H1 (cell line): ENCODE data around the gene TSPAN9. TPM values are rescaled to one million over a fixed set of nuclear protein-coding genes. Genes with fewer than 3 reads are reported as not detected.

ENCODE experiments used
- CTCF ChIA-PET: fragments of 300-600 bp; sonication (Branson Sonifier 250); formaldehyde crosslinking; loops from one replicate; lab custom pipeline; 2021; ENCODE audit not compliant: partially characterized antibody; lab: Charles Lee
- POLR2A ChIA-PET: fragments of 300-600 bp; sonication (Branson Sonifier 250); formaldehyde crosslinking; loops from one replicate; lab custom pipeline; 2021; ENCODE audit warnings: inconsistent platforms; ENCODE audit not compliant: partially characterized antibody; lab: Charles Lee
- DNase-seq, 2 experiments: peaks; one replicate each; pipeline versions ENCODE4 v3.0.0 to v3.0.0-alpha.2; 2010 to 2022; ENCODE audit warnings: low spot score in 2 of 2, low read depth in 1 of 2, mixed read lengths in 1 of 2
- FAIRE-seq: peaks from 2 replicates; lab custom pipeline; 2011; peaks lifted over from hg19 to GRCh38; lab: Jason Lieb, UNC
- H2AFZ ChIP-seq: 2 replicates; pipeline ENCODE4 v1.8.1; 2012; ENCODE audit warnings: low read length, inconsistent platforms
- H2AK5ac ChIP-seq: 2 replicates; pipeline ENCODE4 v1.6.1; 2013; ENCODE audit warnings: low read depth, low read length
- H2BK120ac ChIP-seq: replicated peaks from 2 replicates; pipeline ENCODE3; 2013; ENCODE audit warnings: low read depth, low read length, inconsistent platforms
- H2BK12ac ChIP-seq: 2 replicates; pipeline ENCODE4 v1.6.1; 2013; ENCODE audit warnings: low read depth, low read length
- H2BK15ac ChIP-seq: 2 replicates; pipeline ENCODE4 v1.6.1; 2013; ENCODE audit warnings: low read length
- H2BK20ac ChIP-seq: 2 replicates; pipeline ENCODE4 v1.6.1; 2013; ENCODE audit warnings: low read length
- H2BK5ac ChIP-seq: 2 replicates; pipeline ENCODE4 v1.6.1; 2013; ENCODE audit warnings: low read depth, low read length
- H3K14ac ChIP-seq: 2 replicates; pipeline ENCODE4 v1.6.1; 2013; ENCODE audit warnings: inconsistent platforms; ENCODE audit not compliant: insufficient read length
- H3K18ac ChIP-seq: 2 replicates; pipeline ENCODE4 v1.6.1; 2013; ENCODE audit warnings: low read length; ENCODE audit errors: extremely low read depth
- H3K23ac ChIP-seq: 2 replicates; pipeline ENCODE4 v1.6.1; 2013; ENCODE audit warnings: inconsistent platforms; ENCODE audit not compliant: insufficient read length
- H3K23me2 ChIP-seq: 2 replicates; pipeline ENCODE4 v1.6.1; 2013; ENCODE audit warnings: low read depth, low read length
- H3K27ac ChIP-seq: 2 replicates; pipeline ENCODE4 v1.6.1; 2011; ENCODE audit warnings: low read depth, low read length, inconsistent platforms
- H3K27me3 ChIP-seq, 4 experiments: replicated peaks in 1 of 4; 1 replicate in 1 of 4; 2 replicates in 3 of 4; pipeline versions ENCODE4 v1.6.1 to v1.8.1; 2011 to 2013; ENCODE audit warnings: low read length in 3 of 4, mild to moderate bottlenecking in 3 of 4, inconsistent platforms in 2 of 4, mixed read lengths in 2 of 4, moderate library complexity in 1 of 4; ENCODE audit not compliant: control insufficient read depth in 3 of 4, insufficient read depth in 3 of 4; ENCODE audit errors: extremely low read depth in 1 of 4
- H3K36me3 ChIP-seq, 4 experiments: 2 replicates each; pipeline versions ENCODE4 v1.6.1 to v1.8.1; 2011 to 2013; ENCODE audit warnings: mild to moderate bottlenecking in 4 of 4, low read length in 3 of 4, moderate library complexity in 2 of 4, control low read depth in 1 of 4, inconsistent platforms in 1 of 4; ENCODE audit not compliant: insufficient read depth in 4 of 4, control insufficient read depth in 2 of 4
- H3K4ac ChIP-seq: replicated peaks from 2 replicates; pipeline ENCODE3; 2013; ENCODE audit warnings: low read length, low read depth, mixed read lengths, inconsistent platforms; ENCODE audit not compliant: insufficient read length
- H3K4me1 ChIP-seq, 4 experiments: replicated peaks in 1 of 4; 1 replicate in 1 of 4; 2 replicates in 3 of 4; pipeline versions ENCODE4 v1.6.1 to v1.8.1; 2011 to 2013; ENCODE audit warnings: low read length in 3 of 4, inconsistent platforms in 2 of 4, mixed read lengths in 1 of 4; ENCODE audit not compliant: insufficient read depth in 4 of 4, control insufficient read depth in 3 of 4
- H3K4me2 ChIP-seq, 2 experiments: 2 replicates each; pipeline versions ENCODE4 v1.6.1 to v1.8.1; 2011 to 2013; ENCODE audit warnings: low read depth in 2 of 2, low read length in 2 of 2, control low read depth in 1 of 2, inconsistent platforms in 1 of 2, mild to moderate bottlenecking in 1 of 2; ENCODE audit not compliant: insufficient read depth in 1 of 2
- H3K4me3 ChIP-seq, 4 experiments: fragments of 200-600, 300-600 bp in 1 of 4; sonication (generic), shearing (Covaris generic), sonication (Bioruptor Twin) in 1 of 4; 2 replicates each; pipeline versions ENCODE4 v1.5.1 to v1.8.1; 2011 to 2016; ENCODE audit warnings: low read length in 4 of 4, low read depth in 3 of 4, control low read depth in 2 of 4, inconsistent platforms in 2 of 4, mild to moderate bottlenecking in 2 of 4, mixed read lengths in 1 of 4, moderate library complexity in 1 of 4; ENCODE audit not compliant: insufficient read depth in 2 of 4; ENCODE audit errors: extremely low read depth in 1 of 4
- H3K56ac ChIP-seq: replicated peaks from 2 replicates; pipeline ENCODE3; 2013; ENCODE audit warnings: low read depth, mild to moderate bottlenecking, mixed read lengths, low read length, inconsistent platforms; ENCODE audit not compliant: insufficient read length
- H3K79me1 ChIP-seq: 2 replicates; pipeline ENCODE4 v1.6.1; 2013; ENCODE audit warnings: low read depth, low read length, control low read depth
- H3K79me2 ChIP-seq, 2 experiments: 2 replicates each; pipeline versions ENCODE4 v1.6.1 to v1.8.1; 2012 to 2013; ENCODE audit warnings: low read length in 2 of 2, mild to moderate bottlenecking in 2 of 2, inconsistent platforms in 1 of 2; ENCODE audit not compliant: insufficient read depth in 2 of 2, control insufficient read depth in 1 of 2
- H3K9ac ChIP-seq, 4 experiments: replicated peaks in 1 of 4; 1 replicate in 1 of 4; 2 replicates in 3 of 4; pipeline versions ENCODE4 v1.6.1 to v1.8.1; 2011 to 2013; ENCODE audit warnings: low read depth in 3 of 4, low read length in 3 of 4, control low read depth in 2 of 4, mild to moderate bottlenecking in 2 of 4, moderate library complexity in 2 of 4, inconsistent platforms in 1 of 4; ENCODE audit errors: extremely low read depth in 1 of 4
- H3K9me3 ChIP-seq, 2 experiments: 2 replicates each; pipeline versions ENCODE4 v1.6.1 to v1.8.1; 2012 to 2013; ENCODE audit warnings: mild to moderate bottlenecking in 2 of 2, moderate library complexity in 2 of 2, control low read depth in 1 of 2, inconsistent platforms in 1 of 2, low read depth in 1 of 2, low read length in 1 of 2, mixed read lengths in 1 of 2; ENCODE audit not compliant: insufficient read depth in 2 of 2
- H4K20me1 ChIP-seq, 2 experiments: replicated peaks in 1 of 2; 2 replicates each; pipeline versions ENCODE3 to v1.8.1; 2011 to 2013; ENCODE audit warnings: inconsistent platforms in 2 of 2, low read length in 2 of 2, mild to moderate bottlenecking in 1 of 2; ENCODE audit not compliant: insufficient read depth in 2 of 2, control insufficient read depth in 1 of 2
- H4K5ac ChIP-seq: 2 replicates; pipeline ENCODE4 v1.6.1; 2013; ENCODE audit warnings: low read length, low read depth, mixed read lengths, inconsistent platforms; ENCODE audit not compliant: insufficient read length
- H4K8ac ChIP-seq: 2 replicates; pipeline ENCODE4 v1.8.0; 2013; ENCODE audit warnings: mild to moderate bottlenecking, moderate library complexity, low read length, inconsistent platforms; ENCODE audit not compliant: insufficient read depth; ENCODE audit errors: extremely low read depth
- H4K91ac ChIP-seq: replicated peaks from 2 replicates; pipeline ENCODE3; 2013; ENCODE audit warnings: low read length, mixed read lengths, inconsistent platforms; ENCODE audit not compliant: insufficient read length
- ASH2L ChIP-seq: fragments of 200-600, 300-600 bp; sonication (generic); IDR thresholded peaks from one replicate; pipeline ENCODE4 v1.7.1; 2017; ENCODE audit warnings: low read length
- ATF3 ChIP-seq: IDR thresholded peaks from 2 replicates; pipeline ENCODE4 v1.6.1; 2011; ENCODE audit warnings: low read depth, mild to moderate bottlenecking, low read length; ENCODE audit not compliant: insufficient read depth
- BACH1 ChIP-seq: IDR thresholded peaks from 2 replicates; pipeline ENCODE4 v1.6.1; 2012; ENCODE audit warnings: low read length, improper control_type of control experiment
- CEBPB ChIP-seq: IDR thresholded peaks from 2 replicates; pipeline ENCODE4 v1.6.1; 2012; ENCODE audit warnings: low read depth, low read length
- HDAC2 ChIP-seq, 2 experiments: fragments of 300-600 bp in 1 of 2; sonication (generic) in 1 of 2; IDR thresholded peaks; 2 replicates each; pipeline ENCODE4 v1.6.1; 2011 to 2012; ENCODE audit warnings: low read depth in 2 of 2, low read length in 2 of 2, mild to moderate bottlenecking in 2 of 2, moderate library complexity in 2 of 2, borderline replicate concordance in 1 of 2, inconsistent platforms in 1 of 2
- KDM5A ChIP-seq: fragments of 200-600 bp; IDR thresholded peaks from 2 replicates; pipeline ENCODE4 v1.7.1; 2012; ENCODE audit warnings: mild to moderate bottlenecking, low read length, inconsistent platforms, mixed read lengths
- RAD21 ChIP-seq, 2 experiments: IDR thresholded peaks in 1 of 2; conservative IDR thresholded peaks in 1 of 2; 2 replicates each; pipeline ENCODE4 v1.6.1; 2011; ENCODE audit warnings: low read depth in 2 of 2, low read length in 2 of 2, improper control_type of control experiment in 1 of 2, inconsistent platforms in 1 of 2, mild to moderate bottlenecking in 1 of 2, moderate library complexity in 1 of 2
- SIN3A ChIP-seq, 2 experiments: IDR thresholded peaks in 1 of 2; conservative IDR thresholded peaks in 1 of 2; 2 replicates each; pipeline ENCODE4 v1.6.1; 2011 to 2012; ENCODE audit warnings: low read length in 2 of 2, improper control_type of control experiment in 1 of 2, low read depth in 1 of 2, mild to moderate bottlenecking in 1 of 2
- SRF ChIP-seq: IDR thresholded peaks from 2 replicates; pipeline ENCODE4 v1.6.1; 2011; ENCODE audit warnings: mild to moderate bottlenecking, low read depth, low read length, moderate library complexity
- USF2 ChIP-seq: IDR thresholded peaks from 2 replicates; pipeline ENCODE4 v1.6.1; 2011; ENCODE audit warnings: low read length, improper control_type of control experiment
- WGBS, 2 experiments: shearing (Covaris generic) in 1 of 2; methylation state at CpG; one replicate each; pipeline versions ENCODE4 v1.1.6 to v1.1.7; 2013 to 2015; ENCODE audit warnings: low lambda C conversion rate in 2 of 2, mixed read lengths in 2 of 2, inconsistent platforms in 1 of 2, low coverage in 1 of 2, missing lambda C conversion rate in 1 of 2; ENCODE audit not compliant: insufficient replicate concordance in 2 of 2, insufficient coverage in 1 of 2, insufficient read length in 1 of 2; ENCODE audit errors: extremely low coverage in 1 of 2, missing lambda C conversion rate in 1 of 2; 5-methylcytosine and 5-hydroxymethylcytosine counted together
- polyA plus RNA-seq, 7 experiments: library from polyadenylated mRNA; depleted of rRNA in 3 of 7; stranded (reverse) in 5 of 7; unstranded in 2 of 7; fragments of >200 nt in 5 of 7; fragments of 200-250 nt in 2 of 7; gene quantifications; 1 replicate in 5 of 7; 2 replicates in 1 of 7; 4 replicates in 1 of 7; pipeline versions ENCODE4 v1.2.1 to v1.2.3, GENCODE V29; 2011 to 2013; ENCODE audit warnings: missing spikeins in 2 of 7, mixed read lengths in 2 of 7
- total RNA-seq: library from RNA; stranded (reverse); fragmentation: NEBNext Ultra II Directional; extraction: Animal tissue kit (Norgen Biotek cat#: 25700); gene quantifications from 2 replicates; pipeline ENCODE4 v1.2.1, GENCODE V29; 2021

TSPAN9 gene
- total and polyA plus RNA-seq, 2 of the 8 experiments (the other 6 are each of a cell fraction or from before 2014, with no cell fraction given): 11.5 to 29.1 TPM

GRCh38 chr12:3247629-3248161 is 170.5 kb downstream of the TSPAN9 start:
- TF ChIP-seq HDAC2 (IDR thresholded peaks at IDR 0.05; ENCODE audit: borderline replicate concordance in 1 of 2, low read depth in 2 of 2, low read length in 2 of 2) (no peak), ATF3 (no peak), USF2 (no peak), ASH2L (no peak), SRF (no peak), CEBPB (no peak), BACH1 (no peak), KDM5A (no peak), SIN3A (conservative IDR thresholded peaks at IDR 0.05 in 1 of 2, IDR thresholded peaks at IDR 0.05 in 1 of 2; ENCODE audit: low read depth in 1 of 2, low read length in 2 of 2) (no peak), RAD21 (IDR thresholded peaks at IDR 0.05 in 1 of 2, conservative IDR thresholded peaks at IDR 0.05 in 1 of 2; ENCODE audit: low read depth in 2 of 2, low read length in 2 of 2) (no peak)
- TF ChIP-seq, all 59 proteins: peak for 0
- Histone ChIP-seq H3K9me3 (no peaks in the 10 kb centered on the region; a peak in 1 of 4 replicates), H3K23ac (no peak overlapping the region), H3K56ac (no peak overlapping the region), H2BK5ac (no peak overlapping the region), H2AK5ac (no peak overlapping the region), H3K4me2 (no peak overlapping the region), H2AFZ (no peak overlapping the region), H4K5ac (no peak overlapping the region), H3K36me3 (no peaks in the 10 kb centered on the region), H3K4me1 (no peaks in the 10 kb centered on the region), H4K20me1 (no peaks in the 10 kb centered on the region), H3K79me1 (no peaks in the 10 kb centered on the region), H3K79me2 (no peaks in the 10 kb centered on the region), H3K4me3 (no peak overlapping the region), H2BK120ac (no peak overlapping the region), H4K8ac (no peak overlapping the region), H3K27me3 (no peaks in the 10 kb centered on the region), H3K18ac (no peak overlapping the region), H3K4ac (no peak overlapping the region), H3K27ac (no peak overlapping the region), H3K14ac (no peak overlapping the region), H3K23me2 (no peaks in the 10 kb centered on the region), H2BK12ac (no peak overlapping the region), H4K91ac (no peak overlapping the region), H2BK20ac (no peak overlapping the region), H2BK15ac (no peak overlapping the region), H3K9ac (no peak overlapping the region)
- CTCF ChIA-PET: interaction anchor here (0.8 to 2.4 kb wide), 9 partner anchors 9 to 113 kb away, joined by 3 to 11 read pairs (median 4); no protein-coding TSS in a partner anchor
- 91% methylated on average over 9 of the region's 9 CpGs; no CpG with 5 or more reads in 1 of the 2 experiments for WGBS, 2 experiments
- DNase-seq (no peak), FAIRE-seq (no peak)
- POLR2A ChIA-PET: no interaction called here
